Measurements from ENCODE around the gene OTX1.
"Not testable (repeated sequence)": the region's sequence is repeated elsewhere in the genome, so short reads cannot be mapped to it uniquely, and the experiment has no call there.

The OTX1 gene

DNA sequence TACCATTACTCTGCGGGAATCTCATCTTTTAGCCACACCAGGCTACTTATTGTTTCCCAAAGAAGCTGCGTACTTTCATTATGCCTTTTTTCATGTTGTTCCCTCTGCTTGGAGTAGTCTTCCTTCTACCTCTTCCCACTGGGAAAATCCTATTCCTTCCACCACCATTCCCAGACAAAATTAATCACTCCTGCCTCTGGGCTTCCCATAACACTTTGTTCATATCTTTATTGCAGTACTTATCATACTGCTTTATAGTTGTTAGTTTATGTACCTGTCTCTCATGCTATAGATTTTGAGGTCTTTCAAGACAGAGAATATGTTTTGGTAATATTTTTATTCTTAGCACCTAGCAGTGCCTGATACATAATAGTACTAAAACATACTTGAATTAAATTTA lies 16.2 kb downstream of the OTX1 start:
- H3K9me3 ChIP-seq (ENCODE audit: low read length): no peaks in the 10 kb centered on the region
- no peaks in the 10 kb centered on the region for H3F3A ChIP-seq (ENCODE audit: insufficient read depth, low read length)
- H3K79me2 ChIP-seq (ENCODE audit: insufficient read depth, low read length): no peaks in the 10 kb centered on the region
- H3K36me3 ChIP-seq (ENCODE audit: insufficient read depth, low read length): no peaks in the 10 kb centered on the region
- H3K27ac ChIP-seq (ENCODE audit: low read depth, low read length, poor library complexity, severe bottlenecking): no peak overlapping the region
- H2AFZ ChIP-seq (ENCODE audit: low read length): no peak overlapping the region
- H3K27me3 ChIP-seq (ENCODE audit: insufficient read depth, low read length): no peaks in the 10 kb centered on the region
- no peaks in the 10 kb centered on the region for H4K20me1 ChIP-seq (ENCODE audit: insufficient read depth, low read length)
- TF ChIP-seq, protein P1, sequence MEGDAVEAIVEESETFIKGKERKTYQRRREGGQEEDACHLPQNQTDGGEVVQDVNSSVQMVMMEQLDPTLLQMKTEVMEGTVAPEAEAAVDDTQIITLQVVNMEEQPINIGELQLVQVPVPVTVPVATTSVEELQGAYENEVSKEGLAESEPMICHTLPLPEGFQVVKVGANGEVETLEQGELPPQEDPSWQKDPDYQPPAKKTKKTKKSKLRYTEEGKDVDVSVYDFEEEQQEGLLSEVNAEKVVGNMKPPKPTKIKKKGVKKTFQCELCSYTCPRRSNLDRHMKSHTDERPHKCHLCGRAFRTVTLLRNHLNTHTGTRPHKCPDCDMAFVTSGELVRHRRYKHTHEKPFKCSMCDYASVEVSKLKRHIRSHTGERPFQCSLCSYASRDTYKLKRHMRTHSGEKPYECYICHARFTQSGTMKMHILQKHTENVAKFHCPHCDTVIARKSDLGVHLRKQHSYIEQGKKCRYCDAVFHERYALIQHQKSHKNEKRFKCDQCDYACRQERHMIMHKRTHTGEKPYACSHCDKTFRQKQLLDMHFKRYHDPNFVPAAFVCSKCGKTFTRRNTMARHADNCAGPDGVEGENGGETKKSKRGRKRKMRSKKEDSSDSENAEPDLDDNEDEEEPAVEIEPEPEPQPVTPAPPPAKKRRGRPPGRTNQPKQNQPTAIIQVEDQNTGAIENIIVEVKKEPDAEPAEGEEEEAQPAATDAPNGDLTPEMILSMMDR (IDR thresholded peaks at IDR 0.05; ENCODE audit: low read length): no peak
- TF ChIP-seq EZH2 (IDR thresholded peaks at IDR 0.05; ENCODE audit: borderline replicate concordance, low read length): no peak
- H3K4me3 ChIP-seq (ENCODE audit: low read depth, low read length, poor library complexity, severe bottlenecking): no peak overlapping the region
- H3K4me2 ChIP-seq (ENCODE audit: low read length): no peak overlapping the region
- H3K9me2 ChIP-seq (ENCODE audit: low read depth, low read length): no peaks in the 10 kb centered on the region
- H3K9ac ChIP-seq (ENCODE audit: low read length): no peak overlapping the region
- no peaks in the 10 kb centered on the region for H3K4me1 ChIP-seq (ENCODE audit: insufficient read depth, low read length, severe bottlenecking)

DNA sequence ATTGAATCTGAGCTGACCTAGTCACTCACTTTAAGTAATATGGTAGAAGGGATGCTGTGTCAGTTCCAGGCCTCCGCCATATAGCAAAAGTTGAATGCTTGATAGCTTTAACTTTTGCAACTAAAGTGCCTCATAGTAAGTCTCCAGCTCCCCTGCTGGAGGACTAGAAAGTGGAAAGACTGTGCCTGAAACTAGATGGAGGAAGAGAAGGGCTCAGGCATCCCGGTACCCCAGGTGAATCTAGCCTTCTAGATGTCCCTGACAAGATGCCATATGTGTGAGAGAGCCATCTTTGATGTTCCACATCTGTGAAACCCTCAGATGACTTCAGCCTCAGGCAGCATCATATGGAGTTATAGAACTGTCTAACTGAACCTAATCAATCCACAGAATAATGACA lies 21.0 kb downstream of the OTX1 start:
- no peaks in the 10 kb centered on the region for H3K36me3 ChIP-seq (ENCODE audit: insufficient read depth, low read length)
- no peaks in the 10 kb centered on the region for H4K20me1 ChIP-seq (ENCODE audit: insufficient read depth, low read length)
- no peak overlapping the region for H2AFZ ChIP-seq (ENCODE audit: low read length)
- no peak overlapping the region for H3K9ac ChIP-seq (ENCODE audit: low read length)
- H3K4me2 ChIP-seq (ENCODE audit: low read length): no peak overlapping the region
- H3F3A ChIP-seq (ENCODE audit: insufficient read depth, low read length): no peaks in the 10 kb centered on the region
- TF ChIP-seq EZH2 (IDR thresholded peaks at IDR 0.05; ENCODE audit: borderline replicate concordance, low read length): no peak
- TF ChIP-seq, protein P1 (IDR thresholded peaks at IDR 0.05; ENCODE audit: low read length): no peak
- no peak overlapping the region for H3K27ac ChIP-seq (ENCODE audit: low read depth, low read length, poor library complexity, severe bottlenecking)
- H3K4me1 ChIP-seq (ENCODE audit: insufficient read depth, low read length, severe bottlenecking): peaks cover 14% of the 10 kb centered on the region
- no peaks in the 10 kb centered on the region for H3K9me3 ChIP-seq (ENCODE audit: low read length)
- H3K9me2 ChIP-seq (ENCODE audit: low read depth, low read length): no peaks in the 10 kb centered on the region
- H3K27me3 ChIP-seq (ENCODE audit: insufficient read depth, low read length): no peaks in the 10 kb centered on the region
- no peaks in the 10 kb centered on the region for H3K79me2 ChIP-seq (ENCODE audit: insufficient read depth, low read length)
- no peak overlapping the region for H3K4me3 ChIP-seq (ENCODE audit: low read depth, low read length, poor library complexity, severe bottlenecking)

DNA sequence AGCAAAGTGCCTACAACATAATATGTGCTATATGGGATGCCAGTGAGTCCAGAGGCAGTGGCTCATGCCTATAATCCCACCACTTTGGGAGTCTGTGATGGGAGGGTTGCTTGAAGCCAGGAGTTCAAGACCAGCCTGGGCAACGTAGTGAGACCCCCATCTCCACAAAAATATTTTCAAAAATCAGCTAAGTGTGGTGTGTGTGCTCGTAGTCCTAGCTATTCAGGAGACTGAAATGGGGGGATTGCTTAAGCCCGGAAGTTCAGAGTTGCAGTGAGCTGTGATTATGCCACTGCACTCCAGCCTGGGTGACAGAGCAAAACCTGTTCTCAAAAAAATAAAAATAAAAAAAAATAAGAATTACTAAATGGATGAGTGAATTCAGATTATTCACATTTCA lies 23.4 kb downstream of the OTX1 start:
- H3K4me3 ChIP-seq (ENCODE audit: low read depth, low read length, poor library complexity, severe bottlenecking): no peak overlapping the region
- H2AFZ ChIP-seq (ENCODE audit: low read length): no peak overlapping the region
- peaks cover 14% of the 10 kb centered on the region for H3K4me1 ChIP-seq (ENCODE audit: insufficient read depth, low read length, severe bottlenecking)
- H3K9ac ChIP-seq (ENCODE audit: low read length): no peak overlapping the region
- no peaks in the 10 kb centered on the region for H3F3A ChIP-seq (ENCODE audit: insufficient read depth, low read length)
- TF ChIP-seq, protein P1 (IDR thresholded peaks at IDR 0.05; ENCODE audit: low read length): no peak
- TF ChIP-seq EZH2 (IDR thresholded peaks at IDR 0.05; ENCODE audit: borderline replicate concordance, low read length): no peak
- no peaks in the 10 kb centered on the region for H3K9me2 ChIP-seq (ENCODE audit: low read depth, low read length)
- no peaks in the 10 kb centered on the region for H3K36me3 ChIP-seq (ENCODE audit: insufficient read depth, low read length)
- no peaks in the 10 kb centered on the region for H3K27me3 ChIP-seq (ENCODE audit: insufficient read depth, low read length)
- H3K4me2 ChIP-seq (ENCODE audit: low read length): no peak overlapping the region
- no peak overlapping the region for H3K27ac ChIP-seq (ENCODE audit: low read depth, low read length, poor library complexity, severe bottlenecking)
- no peaks in the 10 kb centered on the region for H3K79me2 ChIP-seq (ENCODE audit: insufficient read depth, low read length)
- no peaks in the 10 kb centered on the region for H3K9me3 ChIP-seq (ENCODE audit: low read length)
- no peaks in the 10 kb centered on the region for H4K20me1 ChIP-seq (ENCODE audit: insufficient read depth, low read length)

DNA sequence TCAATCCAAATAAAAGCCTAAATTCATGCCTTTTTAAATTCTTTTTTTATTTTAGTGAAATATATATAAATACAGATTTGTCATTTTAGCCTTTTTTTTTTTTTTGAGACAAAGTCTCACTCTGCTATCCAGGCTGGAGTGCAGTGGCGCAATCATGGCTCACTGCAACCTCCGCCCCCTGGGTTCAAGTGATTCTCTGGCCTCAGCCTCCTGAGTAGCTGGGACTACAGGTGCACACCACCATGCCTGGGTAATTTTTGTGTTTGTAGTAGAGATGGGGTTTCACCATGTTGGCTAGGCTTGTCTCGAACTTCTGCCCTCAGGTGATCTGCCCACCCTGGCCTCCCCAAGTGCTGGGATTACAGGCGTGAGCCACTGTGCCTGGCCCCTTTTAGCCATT lies 23.8 kb downstream of the OTX1 start:
- H3K79me2 ChIP-seq (ENCODE audit: insufficient read depth, low read length); H2AFZ ChIP-seq (ENCODE audit: low read length); H3K9me3 ChIP-seq (ENCODE audit: low read length); H3K36me3 ChIP-seq (ENCODE audit: insufficient read depth, low read length); H4K20me1 ChIP-seq (ENCODE audit: insufficient read depth, low read length); H3K4me2 ChIP-seq (ENCODE audit: low read length); H3K9ac ChIP-seq (ENCODE audit: low read length); H3K27me3 ChIP-seq (ENCODE audit: insufficient read depth, low read length); H3K27ac ChIP-seq (ENCODE audit: low read depth, low read length, poor library complexity, severe bottlenecking); H3F3A ChIP-seq (ENCODE audit: insufficient read depth, low read length); H3K4me3 ChIP-seq (ENCODE audit: low read depth, low read length, poor library complexity, severe bottlenecking); H3K9me2 ChIP-seq (ENCODE audit: low read depth, low read length): not testable (repeated sequence)
- peaks cover 14% of the 10 kb centered on the region for H3K4me1 ChIP-seq (ENCODE audit: insufficient read depth, low read length, severe bottlenecking)

All from OCI-LY1 (cell line).